Measurements from ENCODE around the gene ZBTB20. TPM values are rescaled to one million over a fixed set of nuclear protein-coding genes. Genes with fewer than 3 reads are reported as not detected.

The ZBTB20 gene
- total RNA-seq, 4 donors from 2014 or later: 4.1 to 41.8 (median 11.6) TPM

- H3K4me1 ChIP-seq: peaks cover 0 to 5% (median 0%) of the 10 kb centered on the region in 3 donors
- 67 to 100% methylated on average over 1 of the region's 1 CpG for WGBS, 2 donors
- no peaks in the 10 kb centered on the region for H3K9me3 ChIP-seq
- intact Hi-C loops (cut with DNase I): no loop called here
- DNase-seq: no peak
- no peak overlapping the region for H3K27ac ChIP-seq
- no peaks in the 10 kb centered on the region for H3K36me3 ChIP-seq
- TF ChIP-seq POLR2A (IDR thresholded peaks at IDR 0.05) (no peak), CTCF (IDR thresholded peaks at IDR 0.05) (no peak)
- no peaks in the 10 kb centered on the region for H3K27me3 ChIP-seq
- no peak overlapping the region for H3K4me3 ChIP-seq
Measured at GRCh38 chr3:114460459-114460858, 686.6 kb downstream of the ZBTB20 start.

GRCh38 chr3:114456742-114457141 is 690.3 kb downstream of the ZBTB20 start:
- intact Hi-C loops (cut with DNase I): no loop called here
- Histone ChIP-seq H3K4me3 (no peak overlapping the region), H3K9me3 (no peaks in the 10 kb centered on the region), H3K4me1 (peaks cover 0 to 34% (median 0%) of the 10 kb centered on the region in 3 donors), H3K36me3 (no peaks in the 10 kb centered on the region), H3K27ac (no peak overlapping the region), H3K27me3 (no peaks in the 10 kb centered on the region)
- TF ChIP-seq POLR2A (IDR thresholded peaks at IDR 0.05): no peak
- no peak for TF ChIP-seq CTCF (IDR thresholded peaks at IDR 0.05)
- no peak for DNase-seq
- 88 to 91% methylated on average over 4 of the region's 4 CpGs for WGBS, 2 donors

GRCh38 chr3:114455432-114455831 is 691.7 kb downstream of the ZBTB20 start:
- intact Hi-C loops (cut with DNase I): no loop called here
- WGBS, 2 donors: 64 to 71% methylated on average over 7 of the region's 7 CpGs
- H3K4me3 ChIP-seq: peak overlapping the region in 3 of 4 donors; percentile 42 to 61 (median 44)

DNA sequence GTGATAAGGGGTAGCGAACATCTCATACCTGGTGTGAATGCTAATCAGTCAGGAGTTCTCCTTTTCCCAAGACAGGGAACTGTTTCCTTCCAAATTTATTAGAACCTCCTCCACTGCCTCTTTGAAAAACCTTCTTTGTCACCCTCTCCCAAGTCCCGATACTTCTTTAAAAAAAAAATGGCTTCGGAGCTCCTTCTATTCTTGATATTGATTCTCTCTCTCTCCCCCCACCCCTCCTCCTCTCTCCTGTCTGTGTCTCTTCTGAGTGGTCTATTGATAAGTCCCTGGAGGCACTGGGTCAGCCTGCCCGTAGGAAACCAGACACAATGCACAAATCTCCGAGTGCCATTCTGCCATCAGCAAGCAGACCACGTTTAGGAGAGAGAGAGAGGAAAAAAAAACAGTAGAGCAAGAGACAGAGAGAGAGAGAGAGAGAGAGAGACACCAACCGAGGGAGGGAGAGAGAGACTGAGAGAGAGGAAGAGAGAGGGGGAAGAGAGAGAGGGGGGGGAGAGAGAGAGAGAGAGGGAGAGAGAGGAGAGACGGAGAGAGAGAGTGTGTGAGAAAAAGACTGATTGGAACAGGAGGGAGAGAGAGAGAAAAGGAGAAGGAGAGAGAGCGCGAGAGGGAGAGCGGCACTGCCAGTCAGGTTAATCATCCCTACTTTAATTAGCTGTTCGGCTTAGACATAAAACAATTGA is 692.4 kb downstream of the ZBTB20 start:
- Histone ChIP-seq H3K36me3 (no peaks in the 10 kb centered on the region), H3K4me1 (peaks cover 0 to 38% (median 0%) of the 10 kb centered on the region in 3 donors), H3K27me3 (no peaks in the 10 kb centered on the region), H3K9me3 (no peaks in the 10 kb centered on the region), H3K4me3 (peak overlapping the region; percentile 13 to 61 (median 43)), H3K27ac (peak overlapping the region in 3 of 4 donors; percentile 36 to 66 (median 65))
- 19 to 26% methylated on average over 11 to 12 of the region's 12 CpGs for WGBS, 2 donors
- no peak for DNase-seq
- TF ChIP-seq CTCF (IDR thresholded peaks at IDR 0.05) (peak in 3 of 6 experiments; percentile 5 to 55 (median 20)), POLR2A (IDR thresholded peaks at IDR 0.05) (no peak)
- intact Hi-C loops (cut with DNase I): no loop called here

More at GRCh38 chr3:114455432-114455831, 691.7 kb downstream of the ZBTB20 start:
- Histone ChIP-seq H3K9me3 (no peaks in the 10 kb centered on the region), H3K4me1 (peaks cover 0 to 34% (median 0%) of the 10 kb centered on the region in 3 donors), H3K27ac (peak overlapping the region in 1 of 4 donors; percentile 66), H3K36me3 (no peaks in the 10 kb centered on the region), H3K27me3 (no peaks in the 10 kb centered on the region)
- no peak for TF ChIP-seq CTCF (IDR thresholded peaks at IDR 0.05)
- TF ChIP-seq POLR2A (IDR thresholded peaks at IDR 0.05): no peak
- DNase-seq: no peak

GRCh38 chr3:114453361-114453780 is 693.7 kb downstream of the ZBTB20 start:
- 73 to 94% methylated on average over 2 of the region's 2 CpGs for WGBS, 2 donors
- intact Hi-C loops (cut with DNase I): no loop called here
- no peak for TF ChIP-seq CTCF (IDR thresholded peaks at IDR 0.05)
- no peak for TF ChIP-seq POLR2A (IDR thresholded peaks at IDR 0.05)
- DNase-seq: no peak
- Histone ChIP-seq H3K4me1 (peaks cover 0 to 49% (median 0%) of the 10 kb centered on the region in 3 donors), H3K27me3 (no peaks in the 10 kb centered on the region), H3K36me3 (no peaks in the 10 kb centered on the region), H3K4me3 (peak overlapping the region in 2 of 4 donors; percentile 42 to 61), H3K9me3 (no peaks in the 10 kb centered on the region), H3K27ac (peak overlapping the region in 2 of 4 donors; percentile 65 to 66)
